CD4-positive, CD25-positive, alpha-beta regulatory T cell (primary cell): ENCODE data around the gene MINAR1. TPM values are rescaled to one million over a fixed set of nuclear protein-coding genes. Genes with fewer than 3 reads are reported as not detected.

Source experiments
- ATAC-seq, 2 donors: fragments of 150-1000 bp; cut with Tn5 transposase; one replicate each; pipeline ENCODE4 v1.10.0; 2021; ENCODE audit warnings: low read depth in 2 of 2, moderate number of reproducible peaks in 2 of 2, moderate library complexity in 1 of 2
- DNase-seq, 3 donors: peaks; one replicate each; pipeline versions ENCODE4 v3.0.0 to v3.0.0-alpha.2; 2012 to 2022; ENCODE audit warnings: mixed read lengths in 1 of 3
- H3K27ac ChIP-seq: one replicate; pipeline ENCODE4 v1.7.0; 2013; ENCODE audit warnings: mild to moderate bottlenecking, low read length; ENCODE audit not compliant: insufficient read depth, poor library complexity, severe bottlenecking
- H3K27me3 ChIP-seq: one replicate; pipeline ENCODE4 v1.7.0; 2013; ENCODE audit warnings: low read length; ENCODE audit not compliant: control insufficient read depth, insufficient read depth
- H3K36me3 ChIP-seq: one replicate; pipeline ENCODE4 v1.7.0; 2013; ENCODE audit warnings: mild to moderate bottlenecking, low read length, moderate library complexity; ENCODE audit not compliant: control insufficient read depth, insufficient read depth
- H3K4me1 ChIP-seq: 2 replicates; pipeline ENCODE4 v1.7.0; 2013; ENCODE audit warnings: mild to moderate bottlenecking, low read length; ENCODE audit not compliant: insufficient read depth, control insufficient read depth, poor library complexity, severe bottlenecking
- H3K4me3 ChIP-seq: one replicate; pipeline ENCODE4 v1.7.0; 2013; ENCODE audit warnings: low read depth, mild to moderate bottlenecking, low read length, moderate library complexity
- H3K9me3 ChIP-seq, 2 experiments: 1 replicate in 1 of 2; 2 replicates in 1 of 2; pipeline ENCODE4 v1.7.0; 2013; ENCODE audit warnings: low read length in 2 of 2, mild to moderate bottlenecking in 1 of 2, moderate library complexity in 1 of 2; ENCODE audit not compliant: control insufficient read depth in 2 of 2
- H3K27ac Mint-ChIP-seq, 3 donors: one replicate each; pipeline ENCODE4 v1.8.0; 2020 to 2022; ENCODE audit warnings: mild to moderate bottlenecking in 3 of 3, mixed read lengths in 3 of 3, moderate library complexity in 2 of 3
- H3K27me3 Mint-ChIP-seq: one replicate; pipeline ENCODE4 v1.8.0; 2022; ENCODE audit warnings: mild to moderate bottlenecking, mixed read lengths
- H3K36me3 Mint-ChIP-seq: one replicate; pipeline ENCODE4 v1.8.0; 2020; ENCODE audit warnings: mixed read lengths
- H3K4me1 Mint-ChIP-seq, 4 donors: one replicate each; pipeline ENCODE4 v1.8.0; 2020 to 2022; ENCODE audit warnings: mixed read lengths in 4 of 4, mild to moderate bottlenecking in 1 of 4
- H3K4me3 Mint-ChIP-seq, 4 donors: one replicate each; pipeline ENCODE4 v1.8.0; 2020 to 2022; ENCODE audit warnings: mild to moderate bottlenecking in 4 of 4, mixed read lengths in 4 of 4, moderate library complexity in 3 of 4
- H3K9me3 Mint-ChIP-seq, 7 donors: one replicate each; pipeline ENCODE4 v1.8.0; 2020 to 2022; ENCODE audit warnings: mixed read lengths in 7 of 7, mild to moderate bottlenecking in 3 of 7, moderate library complexity in 2 of 7
- polyA plus RNA-seq, 4 donors: library from polyadenylated mRNA; unstranded; fragments of 300-500 nt; fragmentation: Illumina TruSeq; gene quantifications; one replicate each; pipeline ENCODE4 v1.2.3, GENCODE V29; 2021
- total RNA-seq: library from RNA; stranded (reverse); gene quantifications from one replicate; pipeline ENCODE4 v1.2.3, GENCODE V29; 2022

The MINAR1 gene
- total RNA-seq (0.42 TPM), polyA plus RNA-seq (under 1 TPM in 2 of 4 donors, not detected in 2; 0.02 TPM)

- Histone ChIP-seq H3K4me1 (no peaks in the 10 kb centered on the region), H3K27ac (no peak within 1 kb of the TSS), H3K36me3 (no peaks in the 10 kb centered on the region), H3K27me3 (peaks cover 31% of the 10 kb centered on the region), H3K4me3 (no peak within 1 kb of the TSS), H3K9me3 (no peaks in the 10 kb centered on the region)
- Mint-ChIP-seq H3K27me3 (peaks cover 75% of the 10 kb centered on the region), H3K36me3 (no peaks in the 10 kb centered on the region), H3K4me1 (peaks cover 0 to 5% (median under 1%) of the 10 kb centered on the region in 4 donors), H3K27ac (no peak within 1 kb of the TSS), H3K9me3 (peaks cover 0 to 2% (median 0%) of the 10 kb centered on the region in 7 donors), H3K4me3 (no peak within 1 kb of the TSS)
- ATAC-seq (no peak), DNase-seq (no peak)
Observed at GRCh38 chr15:79431636-79432344, at the start of gene MINAR1. MINAR1 (plus strand) TSS chr15:79432336; CDS start chr15:79456148, 23,812 bp downstream.

- DNase-seq (no peak), ATAC-seq (no peak)
- no peak overlapping the region for H3K27ac Mint-ChIP-seq
- no peak overlapping the region for H3K4me3 Mint-ChIP-seq
- no peaks in the 10 kb centered on the region for H3K4me1 ChIP-seq
- no peaks in the 10 kb centered on the region for H3K27me3 Mint-ChIP-seq
- peaks cover 0 to 5% (median 0%) of the 10 kb centered on the region in 7 donors for H3K9me3 Mint-ChIP-seq
- H3K36me3 ChIP-seq: no peaks in the 10 kb centered on the region
- no peaks in the 10 kb centered on the region for H3K9me3 ChIP-seq
- no peak overlapping the region for H3K27ac ChIP-seq
- no peaks in the 10 kb centered on the region for H3K27me3 ChIP-seq
- no peaks in the 10 kb centered on the region for H3K4me1 Mint-ChIP-seq
- no peak overlapping the region for H3K4me3 ChIP-seq
- H3K36me3 Mint-ChIP-seq: peaks cover 9% of the 10 kb centered on the region
Observed at GRCh38 chr15:79394231-79394630, 37.9 kb upstream of the MINAR1 start.

- H3K4me3 Mint-ChIP-seq: no peak overlapping the region
- Histone ChIP-seq H3K9me3 (no peaks in the 10 kb centered on the region), H3K36me3 (no peaks in the 10 kb centered on the region), H3K4me3 (no peak overlapping the region), H3K27me3 (no peaks in the 10 kb centered on the region), H3K4me1 (no peaks in the 10 kb centered on the region), H3K27ac (no peak overlapping the region)
- peaks cover 0 to 5% (median 0%) of the 10 kb centered on the region in 4 donors for H3K4me1 Mint-ChIP-seq
- peaks cover 0 to 5% (median 0%) of the 10 kb centered on the region in 7 donors for H3K9me3 Mint-ChIP-seq
- no peak for DNase-seq
- H3K27ac Mint-ChIP-seq: no peak overlapping the region
- peaks cover 9% of the 10 kb centered on the region for H3K36me3 Mint-ChIP-seq
- H3K27me3 Mint-ChIP-seq: no peaks in the 10 kb centered on the region
- ATAC-seq: no peak
Observed at GRCh38 chr15:79396850-79397249, 35.3 kb upstream of the MINAR1 start.

GRCh38 chr15:79397269-79397910 is 34.7 kb upstream of the MINAR1 start:
- Mint-ChIP-seq H3K4me3 (no peak overlapping the region), H3K36me3 (peaks cover 9% of the 10 kb centered on the region), H3K9me3 (peaks cover 0 to 3% (median 0%) of the 10 kb centered on the region in 7 donors), H3K27ac (no peak overlapping the region), H3K27me3 (no peaks in the 10 kb centered on the region), H3K4me1 (peaks cover 0 to 5% (median 0%) of the 10 kb centered on the region in 4 donors)
- Histone ChIP-seq H3K36me3 (no peaks in the 10 kb centered on the region), H3K4me1 (no peaks in the 10 kb centered on the region), H3K9me3 (no peaks in the 10 kb centered on the region), H3K27me3 (no peaks in the 10 kb centered on the region), H3K4me3 (no peak overlapping the region), H3K27ac (no peak overlapping the region)
- ATAC-seq: no peak
- DNase-seq: no peak

- no peak overlapping the region for H3K4me3 ChIP-seq
- no peaks in the 10 kb centered on the region for H3K27me3 Mint-ChIP-seq
- ATAC-seq (no peak), DNase-seq (no peak)
- no peaks in the 10 kb centered on the region for H3K36me3 ChIP-seq
- H3K27ac Mint-ChIP-seq: no peak overlapping the region
- no peak overlapping the region for H3K27ac ChIP-seq
- H3K4me1 Mint-ChIP-seq: peaks cover 0 to 5% (median 0%) of the 10 kb centered on the region in 4 donors
- H3K9me3 ChIP-seq: no peaks in the 10 kb centered on the region
- H3K27me3 ChIP-seq: no peaks in the 10 kb centered on the region
- no peak overlapping the region for H3K4me3 Mint-ChIP-seq
- peaks cover 9% of the 10 kb centered on the region for H3K36me3 Mint-ChIP-seq
- no peaks in the 10 kb centered on the region for H3K4me1 ChIP-seq
- H3K9me3 Mint-ChIP-seq: peaks cover 0 to 3% (median 0%) of the 10 kb centered on the region in 7 donors
Observed at GRCh38 chr15:79399606-79400005, 32.5 kb upstream of the MINAR1 start.

GRCh38 chr15:79400650-79401049 is 31.5 kb upstream of the MINAR1 start:
- no peaks in the 10 kb centered on the region for H3K27me3 Mint-ChIP-seq
- Histone ChIP-seq H3K4me1 (no peaks in the 10 kb centered on the region), H3K9me3 (no peaks in the 10 kb centered on the region), H3K27me3 (no peaks in the 10 kb centered on the region), H3K36me3 (no peaks in the 10 kb centered on the region), H3K4me3 (no peak overlapping the region), H3K27ac (no peak overlapping the region)
- H3K36me3 Mint-ChIP-seq: peaks cover 5% of the 10 kb centered on the region
- H3K4me1 Mint-ChIP-seq: peaks cover 0 to 5% (median 0%) of the 10 kb centered on the region in 4 donors
- ATAC-seq (no peak), DNase-seq (no peak)
- no peak overlapping the region for H3K27ac Mint-ChIP-seq
- peaks cover 0 to 2% (median 0%) of the 10 kb centered on the region in 7 donors for H3K9me3 Mint-ChIP-seq
- no peak overlapping the region for H3K4me3 Mint-ChIP-seq

- no peak overlapping the region for H3K27ac Mint-ChIP-seq
- no peak for ATAC-seq
- no peaks in the 10 kb centered on the region for H3K9me3 ChIP-seq
Observed at GRCh38 chr15:79401301-79401700, 30.8 kb upstream of the MINAR1 start.

More at GRCh38 chr15:79401301-79401700, 30.8 kb upstream of the MINAR1 start:
- peaks cover 5% of the 10 kb centered on the region for H3K36me3 Mint-ChIP-seq
- no peak overlapping the region for H3K4me3 Mint-ChIP-seq
- no peak overlapping the region for H3K4me3 ChIP-seq
- no peak for DNase-seq
- H3K4me1 Mint-ChIP-seq: peaks cover 0 to 5% (median 0%) of the 10 kb centered on the region in 4 donors
- H3K27me3 ChIP-seq: no peaks in the 10 kb centered on the region
- no peak overlapping the region for H3K27ac ChIP-seq
- no peaks in the 10 kb centered on the region for H3K9me3 Mint-ChIP-seq
- H3K36me3 ChIP-seq: no peaks in the 10 kb centered on the region
- no peaks in the 10 kb centered on the region for H3K4me1 ChIP-seq
- no peaks in the 10 kb centered on the region for H3K27me3 Mint-ChIP-seq
